ENCODE measurements around the gene GAN. TPM values are rescaled to one million over a fixed set of nuclear protein-coding genes. Genes with fewer than 3 reads are reported as not detected.
A peak's percentile ranks its signal among the peaks of the same experiment; 100 is the strongest.

The GAN gene
- total and polyA plus RNA-seq, 2 donors (not counting 1 experiment from before 2014, with no cell fraction given), result 3.3 to 5.1 TPM

DNA sequence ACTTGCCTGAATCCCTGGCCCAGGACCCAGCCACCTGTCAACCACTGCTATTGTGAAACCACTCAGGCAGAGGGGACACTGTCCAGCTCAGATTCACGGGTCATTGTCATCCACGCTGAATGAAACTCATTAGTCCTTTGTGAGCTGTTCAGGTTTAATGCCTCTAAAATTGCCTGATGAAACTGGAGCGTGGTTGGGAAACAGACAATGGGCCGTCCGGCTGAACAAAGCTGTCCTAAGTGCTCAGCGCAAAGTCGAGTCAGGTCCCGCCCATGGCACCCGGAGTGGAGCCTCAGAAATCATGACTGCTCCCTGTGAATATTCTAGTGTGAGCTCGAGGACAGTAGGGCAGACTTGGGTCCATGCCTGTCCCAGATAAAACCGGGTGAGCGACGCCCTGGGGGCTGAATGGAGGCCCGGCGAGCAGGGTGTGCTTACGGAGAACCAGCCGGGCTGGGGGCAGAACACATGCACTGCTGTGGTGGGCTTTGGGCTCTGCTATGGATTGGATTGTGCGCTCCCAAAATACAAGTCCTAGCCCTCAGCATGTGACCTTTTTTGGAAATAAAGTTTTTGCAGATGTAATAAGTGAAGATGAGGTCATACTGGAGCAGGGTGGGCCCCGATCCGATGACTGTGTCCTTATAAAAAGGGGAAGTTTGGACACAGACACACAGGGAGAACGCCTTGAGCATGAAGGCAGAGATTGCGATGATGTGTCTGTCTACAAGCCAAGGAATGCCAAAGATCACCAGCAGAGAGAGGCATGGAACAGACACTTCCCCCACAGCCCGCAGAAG, 117.0 kb downstream of the GAN start:
- Histone ChIP-seq H3K36me3 (ENCODE audit: control insufficient read depth, insufficient read depth, low read length) (no peaks in the 10 kb centered on the region), H3K27ac (ENCODE audit: insufficient read depth, low read length) (no peak overlapping the region), H3K4me1 (ENCODE audit: control insufficient read depth, extremely low read depth, insufficient read depth, low read length) (no peaks in the 10 kb centered on the region), H3K4me2 (ENCODE audit: extremely low read depth, insufficient read depth, low read length) (no peak overlapping the region), H3K9ac (ENCODE audit: insufficient read depth, low read length) (no peak overlapping the region), H3K79me2 (ENCODE audit: control insufficient read depth, insufficient read depth, low read length) (no peaks in the 10 kb centered on the region), H3K9me3 (ENCODE audit: control insufficient read depth, insufficient read depth, low read depth, low read length) (no peaks in the 10 kb centered on the region), H4K20me1 (ENCODE audit: control insufficient read depth, extremely low read depth, insufficient read depth, low read length) (no peaks in the 10 kb centered on the region), H3K27me3 (ENCODE audit: control insufficient read depth, insufficient read depth, low read length) (no peaks in the 10 kb centered on the region), H2AFZ (ENCODE audit: low read length) (no peak overlapping the region), H3K4me3 (replicated peaks in 1 of 4; ENCODE audit: control extremely low read depth in 1 of 4, insufficient read depth in 1 of 4, low read depth in 3 of 4, low read length in 4 of 4) (no peak overlapping the region)
- TF ChIP-seq, protein P1, sequence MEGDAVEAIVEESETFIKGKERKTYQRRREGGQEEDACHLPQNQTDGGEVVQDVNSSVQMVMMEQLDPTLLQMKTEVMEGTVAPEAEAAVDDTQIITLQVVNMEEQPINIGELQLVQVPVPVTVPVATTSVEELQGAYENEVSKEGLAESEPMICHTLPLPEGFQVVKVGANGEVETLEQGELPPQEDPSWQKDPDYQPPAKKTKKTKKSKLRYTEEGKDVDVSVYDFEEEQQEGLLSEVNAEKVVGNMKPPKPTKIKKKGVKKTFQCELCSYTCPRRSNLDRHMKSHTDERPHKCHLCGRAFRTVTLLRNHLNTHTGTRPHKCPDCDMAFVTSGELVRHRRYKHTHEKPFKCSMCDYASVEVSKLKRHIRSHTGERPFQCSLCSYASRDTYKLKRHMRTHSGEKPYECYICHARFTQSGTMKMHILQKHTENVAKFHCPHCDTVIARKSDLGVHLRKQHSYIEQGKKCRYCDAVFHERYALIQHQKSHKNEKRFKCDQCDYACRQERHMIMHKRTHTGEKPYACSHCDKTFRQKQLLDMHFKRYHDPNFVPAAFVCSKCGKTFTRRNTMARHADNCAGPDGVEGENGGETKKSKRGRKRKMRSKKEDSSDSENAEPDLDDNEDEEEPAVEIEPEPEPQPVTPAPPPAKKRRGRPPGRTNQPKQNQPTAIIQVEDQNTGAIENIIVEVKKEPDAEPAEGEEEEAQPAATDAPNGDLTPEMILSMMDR (conservative IDR thresholded peaks at IDR 0.05 in 1 of 2, IDR thresholded peaks at IDR 0.05 in 1 of 2; ENCODE audit: low read depth in 1 of 2, low read length in 2 of 2), result no peak
- no peak for TF ChIP-seq EZH2 (IDR thresholded peaks at IDR 0.05; ENCODE audit: low read length, missing control alignments)
- DNase-seq (ENCODE audit: low read depth in 2 of 2), result peak; percentile 85 to 89

DNA sequence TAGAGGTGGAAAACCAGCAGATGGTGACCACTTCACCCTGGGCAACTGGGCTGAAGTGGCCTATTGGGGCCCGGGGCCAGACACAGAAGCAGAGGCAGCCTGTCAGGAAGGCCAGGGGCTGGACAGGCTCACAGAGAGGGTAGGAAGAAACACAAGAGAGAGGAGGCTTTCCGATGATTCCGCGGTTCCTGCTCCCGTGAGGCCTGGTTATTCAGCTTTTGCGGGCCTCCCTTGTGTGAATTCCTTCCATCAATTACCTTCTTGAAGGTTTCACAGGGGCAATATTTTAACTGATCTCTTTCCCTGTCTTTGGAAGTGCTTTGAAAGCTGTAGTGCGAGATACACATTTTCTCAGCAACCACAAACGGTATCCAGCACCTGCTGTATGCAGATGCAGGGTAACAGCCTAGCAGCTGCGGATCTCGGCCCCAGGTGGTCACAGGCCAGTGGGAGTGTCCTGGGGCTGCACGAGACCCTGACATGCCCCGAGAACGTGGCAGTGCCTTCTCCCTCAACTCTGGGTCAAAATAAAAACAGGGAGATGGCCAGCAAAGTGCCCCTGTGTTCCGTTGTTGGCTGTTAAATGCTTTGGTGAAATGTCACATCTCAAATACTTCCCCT, 118.3 kb downstream of the GAN start:
- H3K27ac ChIP-seq (ENCODE audit: insufficient read depth, low read length), result no peak overlapping the region
- TF ChIP-seq EZH2 (IDR thresholded peaks at IDR 0.05; ENCODE audit: low read length, missing control alignments), result no peak
- TF ChIP-seq, protein P1 (conservative IDR thresholded peaks at IDR 0.05 in 1 of 2, IDR thresholded peaks at IDR 0.05 in 1 of 2; ENCODE audit: low read depth in 1 of 2, low read length in 2 of 2), result no peak
- no peaks in the 10 kb centered on the region for H3K36me3 ChIP-seq (ENCODE audit: control insufficient read depth, insufficient read depth, low read length)
- no peak for DNase-seq (ENCODE audit: low read depth in 2 of 2)
- H3K9ac ChIP-seq (ENCODE audit: insufficient read depth, low read length), result no peak overlapping the region
- H3K4me2 ChIP-seq (ENCODE audit: extremely low read depth, insufficient read depth, low read length), result no peak overlapping the region
- no peaks in the 10 kb centered on the region for H3K4me1 ChIP-seq (ENCODE audit: control insufficient read depth, extremely low read depth, insufficient read depth, low read length)
- H4K20me1 ChIP-seq (ENCODE audit: control insufficient read depth, extremely low read depth, insufficient read depth, low read length), result no peaks in the 10 kb centered on the region
- peaks cover 7% of the 10 kb centered on the region for H3K27me3 ChIP-seq (ENCODE audit: control insufficient read depth, insufficient read depth, low read length)
- H3K79me2 ChIP-seq (ENCODE audit: control insufficient read depth, insufficient read depth, low read length), result no peaks in the 10 kb centered on the region
- no peak overlapping the region for H2AFZ ChIP-seq (ENCODE audit: low read length)
- H3K4me3 ChIP-seq (replicated peaks in 1 of 4; ENCODE audit: control extremely low read depth in 1 of 4, insufficient read depth in 1 of 4, low read depth in 3 of 4, low read length in 4 of 4), result no peak overlapping the region
- no peaks in the 10 kb centered on the region for H3K9me3 ChIP-seq (ENCODE audit: control insufficient read depth, insufficient read depth, low read depth, low read length)

DNA sequence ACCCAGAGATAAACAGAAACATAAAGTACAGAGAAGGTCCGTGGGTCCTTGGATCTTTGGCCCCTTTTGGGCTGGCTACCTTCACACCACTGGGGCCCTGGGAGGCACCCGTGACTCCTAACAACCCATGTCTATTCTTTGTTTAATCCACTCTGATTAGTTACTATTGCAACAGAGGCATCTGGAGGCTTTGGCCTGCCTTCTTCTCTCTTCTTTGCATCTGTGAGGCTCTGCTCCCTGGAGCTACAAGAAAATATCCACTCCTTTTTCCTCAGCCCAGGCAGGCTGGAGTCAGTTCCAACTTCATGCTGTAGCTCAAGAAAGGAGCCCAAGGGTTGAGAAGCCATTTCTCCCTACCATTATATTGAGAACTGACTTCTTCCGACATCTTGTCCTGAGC, 120.3 kb downstream of the GAN start:
- peak in 1 of 2 donors; percentile 14 for DNase-seq (ENCODE audit: low read depth in 2 of 2)
- no peaks in the 10 kb centered on the region for H3K4me1 ChIP-seq (ENCODE audit: control insufficient read depth, extremely low read depth, insufficient read depth, low read length)
- no peaks in the 10 kb centered on the region for H4K20me1 ChIP-seq (ENCODE audit: control insufficient read depth, extremely low read depth, insufficient read depth, low read length)
- H3K4me2 ChIP-seq (ENCODE audit: extremely low read depth, insufficient read depth, low read length), result no peak overlapping the region
- H3K9me3 ChIP-seq (ENCODE audit: control insufficient read depth, insufficient read depth, low read depth, low read length), result no peaks in the 10 kb centered on the region
- H3K27ac ChIP-seq (ENCODE audit: insufficient read depth, low read length), result no peak overlapping the region
- TF ChIP-seq, protein P1 (conservative IDR thresholded peaks at IDR 0.05 in 1 of 2, IDR thresholded peaks at IDR 0.05 in 1 of 2; ENCODE audit: low read depth in 1 of 2, low read length in 2 of 2), result no peak
- TF ChIP-seq EZH2 (IDR thresholded peaks at IDR 0.05; ENCODE audit: low read length, missing control alignments), result no peak
- H3K27me3 ChIP-seq (ENCODE audit: control insufficient read depth, insufficient read depth, low read length), result peaks cover 13% of the 10 kb centered on the region
- no peak overlapping the region for H2AFZ ChIP-seq (ENCODE audit: low read length)
- no peak overlapping the region for H3K9ac ChIP-seq (ENCODE audit: insufficient read depth, low read length)
- H3K36me3 ChIP-seq (ENCODE audit: control insufficient read depth, insufficient read depth, low read length), result no peaks in the 10 kb centered on the region
- H3K4me3 ChIP-seq (replicated peaks in 1 of 4; ENCODE audit: control extremely low read depth in 1 of 4, insufficient read depth in 1 of 4, low read depth in 3 of 4, low read length in 4 of 4), result no peak overlapping the region
- H3K79me2 ChIP-seq (ENCODE audit: control insufficient read depth, insufficient read depth, low read length), result no peaks in the 10 kb centered on the region

All from fibroblast of lung (primary cell).